HUES48 (cell line): ENCODE measurements around the gene HEMGN.
"Not testable (repeated sequence)": the region's sequence is repeated elsewhere in the genome, so short reads cannot be mapped to it uniquely, and the experiment has no call there.

ENCODE experiments used
- H3K27ac ChIP-seq: one replicate; pipeline ENCODE4 v1.7.0; 2013; ENCODE audit warnings: low read depth, low read length, inconsistent platforms
- H3K27me3 ChIP-seq: 2 replicates; pipeline ENCODE4 v1.6.1; 2013; ENCODE audit warnings: mild to moderate bottlenecking, low read length; ENCODE audit not compliant: control insufficient read depth, insufficient read depth
- H3K36me3 ChIP-seq: 2 replicates; pipeline ENCODE4 v1.6.1; 2013; ENCODE audit warnings: low read length; ENCODE audit not compliant: control insufficient read depth, insufficient read depth
- H3K4me1 ChIP-seq: 2 replicates; pipeline ENCODE4 v1.6.1; 2013; ENCODE audit warnings: mild to moderate bottlenecking, low read length; ENCODE audit not compliant: control insufficient read depth, insufficient read depth
- H3K4me3 ChIP-seq: 2 replicates; pipeline ENCODE4 v1.5.1; 2013; ENCODE audit warnings: mild to moderate bottlenecking, low read depth, low read length
- H3K9ac ChIP-seq: 2 replicates; pipeline ENCODE4 v1.6.1; 2013; ENCODE audit warnings: mild to moderate bottlenecking, low read depth, low read length, moderate library complexity
- H3K9me3 ChIP-seq: 2 replicates; pipeline ENCODE4 v1.6.1; 2013; ENCODE audit warnings: low read length; ENCODE audit not compliant: control insufficient read depth, insufficient read depth

Gene HEMGN

DNA sequence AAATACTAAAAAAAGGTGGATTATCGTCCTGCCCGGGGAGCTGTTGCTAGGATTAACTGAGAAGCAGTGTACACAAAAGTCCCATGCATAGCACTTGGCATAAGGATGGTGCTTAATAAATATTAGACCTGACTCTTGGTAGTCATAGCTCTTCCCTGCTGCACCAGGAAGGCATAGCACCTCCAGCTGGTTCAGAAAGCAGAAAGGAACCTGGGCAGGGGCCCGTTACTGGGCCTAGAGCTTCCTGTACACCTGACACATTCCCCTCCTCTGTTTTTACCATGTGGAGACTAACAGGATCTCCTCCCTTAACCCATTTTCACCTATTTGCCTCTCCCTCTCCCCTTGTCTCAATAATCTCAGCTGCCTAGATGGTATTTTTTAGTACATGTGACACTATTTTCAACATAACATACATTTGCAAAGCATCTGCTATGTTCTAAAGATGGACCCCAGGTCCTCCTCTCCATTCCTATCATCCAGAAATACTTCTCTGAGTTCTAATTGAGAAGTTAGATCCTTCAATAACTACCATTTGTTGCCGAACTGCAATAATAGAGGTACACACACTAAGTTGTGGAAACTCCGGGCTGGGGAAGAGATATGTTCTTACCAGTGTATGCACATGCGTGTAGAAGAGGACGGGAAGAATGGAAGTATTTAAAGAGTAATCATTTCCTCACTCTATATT lies 42.0 kb upstream of the HEMGN start:
- Histone ChIP-seq H3K9me3 (no peaks in the 10 kb centered on the region), H3K27me3 (peaks cover 82% of the 10 kb centered on the region), H3K36me3 (no peaks in the 10 kb centered on the region), H3K4me1 (no peaks in the 10 kb centered on the region), H3K9ac (no peak overlapping the region), H3K27ac (no peak overlapping the region), H3K4me3 (no peak overlapping the region)

DNA sequence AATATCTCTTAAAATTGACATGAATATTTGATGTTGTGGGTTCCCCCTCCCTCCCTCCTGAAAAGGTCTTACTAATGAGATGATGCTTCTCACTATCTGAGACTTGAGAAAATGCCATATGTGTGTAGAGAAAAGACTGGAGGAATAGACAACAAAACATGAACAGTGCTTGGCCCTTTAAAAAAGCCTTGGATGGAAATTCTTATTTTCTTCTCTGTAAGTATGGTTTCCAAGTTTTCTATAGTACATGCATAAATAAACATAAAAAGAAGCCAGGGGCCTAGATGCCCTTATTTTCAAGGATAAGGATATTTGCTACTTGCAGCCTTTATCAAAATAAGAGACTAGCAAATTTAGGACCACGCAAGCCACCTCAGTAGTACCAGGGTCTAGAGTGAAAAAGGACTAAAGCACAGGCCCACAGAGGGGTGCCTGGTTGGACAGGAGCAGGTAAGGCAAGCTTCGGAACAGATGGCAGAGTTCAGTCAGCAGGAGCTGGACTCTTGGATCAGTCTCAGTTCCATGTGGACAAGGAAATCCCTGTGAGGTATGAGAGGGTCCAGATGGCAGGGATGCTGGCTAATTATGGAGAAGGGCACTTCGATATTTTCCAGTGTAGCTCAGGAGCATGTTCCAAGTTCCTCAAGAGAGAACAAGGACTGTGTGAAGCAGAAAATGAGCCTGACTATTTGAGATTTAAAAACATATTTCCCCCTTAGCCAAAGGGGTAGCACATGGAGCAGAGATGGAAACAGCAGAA lies 40.6 kb upstream of the HEMGN start:
- no peak overlapping the region for H3K9ac ChIP-seq
- H3K4me3 ChIP-seq, result no peak overlapping the region
- H3K9me3 ChIP-seq, result no peaks in the 10 kb centered on the region
- no peaks in the 10 kb centered on the region for H3K4me1 ChIP-seq
- H3K27me3 ChIP-seq, result peaks cover 86% of the 10 kb centered on the region
- no peaks in the 10 kb centered on the region for H3K36me3 ChIP-seq
- no peak overlapping the region for H3K27ac ChIP-seq

DNA sequence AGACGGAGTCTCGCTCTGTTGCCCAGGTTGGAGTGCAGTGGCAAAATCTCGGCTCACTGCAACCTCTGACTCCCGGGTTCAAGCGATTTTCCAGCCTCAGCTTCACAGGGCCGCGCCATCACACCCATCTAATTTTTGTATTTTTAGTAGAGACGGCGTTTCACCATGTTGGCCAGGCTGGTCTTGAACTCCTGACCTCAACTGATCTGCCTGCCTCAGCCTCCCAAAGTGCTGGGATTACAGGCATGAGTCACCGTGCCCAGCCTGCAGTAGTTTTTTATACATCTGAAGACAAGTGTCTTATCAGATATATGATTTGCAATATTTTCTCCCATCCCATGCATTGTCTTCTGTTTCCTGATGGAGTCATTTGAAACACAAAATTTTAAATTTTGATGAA lies 38.7 kb upstream of the HEMGN start:
- not testable (repeated sequence) for H3K36me3 ChIP-seq, H3K9me3 ChIP-seq, H3K4me3 ChIP-seq, H3K4me1 ChIP-seq, H3K27ac ChIP-seq, H3K9ac ChIP-seq
- H3K27me3 ChIP-seq, result peaks cover 92% of the 10 kb centered on the region

DNA sequence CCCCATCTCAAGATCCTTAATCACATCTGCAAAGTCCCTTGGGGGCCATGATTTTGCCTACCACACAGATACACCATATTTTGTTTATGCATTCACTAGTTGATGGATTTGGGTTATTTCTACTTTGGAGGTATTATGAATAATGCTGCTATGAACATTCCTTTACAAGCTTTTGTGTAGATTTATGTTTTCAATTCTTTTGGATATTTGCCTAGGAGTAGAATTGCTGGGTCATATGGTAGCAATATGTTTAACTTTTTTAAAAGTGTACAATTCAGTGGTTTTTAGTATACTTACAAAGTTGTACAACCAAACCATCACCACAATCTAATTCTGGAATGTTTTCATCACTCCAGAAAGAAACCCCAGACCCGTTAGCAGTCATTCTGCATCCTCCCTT lies 37.4 kb upstream of the HEMGN start:
- Histone ChIP-seq H3K4me1 (no peaks in the 10 kb centered on the region), H3K9me3 (no peaks in the 10 kb centered on the region), H3K36me3 (no peaks in the 10 kb centered on the region), H3K27me3 (peaks cover 85% of the 10 kb centered on the region), H3K9ac (no peak overlapping the region), H3K27ac (no peak overlapping the region), H3K4me3 (no peak overlapping the region)

DNA sequence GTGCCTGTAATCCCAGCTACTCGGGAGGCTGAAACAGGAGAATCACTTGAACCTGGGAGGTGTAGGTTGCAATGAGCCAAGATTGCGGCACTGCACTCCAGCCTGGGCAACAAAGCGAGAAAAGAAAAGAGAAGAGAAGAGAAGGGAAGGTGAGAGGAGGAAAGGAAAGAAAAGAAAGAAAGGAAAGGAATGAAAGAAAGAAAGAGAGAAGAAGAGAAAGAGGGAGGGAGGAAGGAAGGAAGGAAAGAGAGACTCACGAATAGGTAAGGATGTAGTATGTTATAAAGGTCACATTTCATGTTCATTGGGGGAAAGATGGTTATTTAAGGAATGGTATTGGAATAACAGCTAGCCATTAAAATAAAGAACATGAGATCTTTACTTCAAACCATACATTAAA lies 34.8 kb upstream of the HEMGN start:
- H3K36me3 ChIP-seq, result no peaks in the 10 kb centered on the region
- no peaks in the 10 kb centered on the region for H3K4me1 ChIP-seq
- no peak overlapping the region for H3K4me3 ChIP-seq
- no peak overlapping the region for H3K9ac ChIP-seq
- H3K27me3 ChIP-seq, result peaks cover 77% of the 10 kb centered on the region
- no peak overlapping the region for H3K27ac ChIP-seq
- no peaks in the 10 kb centered on the region for H3K9me3 ChIP-seq

DNA sequence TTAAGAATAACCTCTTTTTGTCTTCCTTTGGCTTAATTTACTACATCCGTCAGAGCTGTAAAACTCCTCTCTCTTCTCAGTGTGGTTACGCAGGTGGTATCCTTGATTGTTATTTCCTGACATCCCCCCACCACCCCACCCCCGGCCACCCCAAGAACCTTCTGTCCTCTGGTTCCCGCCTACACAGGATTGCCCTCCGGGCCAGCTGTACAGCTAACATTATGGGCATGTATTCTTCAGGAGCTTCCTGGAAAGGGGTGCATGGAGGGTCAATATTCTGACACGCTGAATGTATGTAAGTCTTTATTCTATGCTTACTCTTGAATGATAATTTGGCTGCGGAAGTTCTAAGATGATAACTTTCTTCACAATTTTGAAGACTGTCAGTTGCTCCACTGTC lies 32.2 kb upstream of the HEMGN start:
- H3K4me3 ChIP-seq, result no peak overlapping the region
- no peak overlapping the region for H3K27ac ChIP-seq
- no peaks in the 10 kb centered on the region for H3K4me1 ChIP-seq
- H3K9ac ChIP-seq, result no peak overlapping the region
- no peaks in the 10 kb centered on the region for H3K36me3 ChIP-seq
- H3K9me3 ChIP-seq, result no peaks in the 10 kb centered on the region
- peaks cover 64% of the 10 kb centered on the region for H3K27me3 ChIP-seq

DNA sequence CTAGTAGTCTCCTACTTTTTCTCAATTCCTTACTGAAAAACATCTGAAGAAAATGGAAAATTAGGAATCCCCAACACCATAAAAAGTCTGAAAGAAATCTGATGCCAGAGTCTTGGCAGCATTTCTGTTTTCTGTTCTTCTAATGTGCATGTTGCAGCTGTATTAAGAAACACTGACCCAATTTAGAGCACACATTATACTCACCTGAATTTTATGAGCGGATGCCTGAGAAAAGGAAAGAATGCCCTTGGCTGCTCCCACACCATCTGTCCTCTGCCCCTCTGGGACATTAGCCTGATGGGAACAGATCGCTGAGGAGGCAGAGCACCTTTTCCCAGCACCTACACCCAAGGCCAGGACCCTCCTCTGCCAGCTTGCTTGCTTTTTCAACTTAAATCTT lies 31.0 kb upstream of the HEMGN start:
- Histone ChIP-seq H3K9ac (no peak overlapping the region), H3K36me3 (no peaks in the 10 kb centered on the region), H3K9me3 (no peaks in the 10 kb centered on the region), H3K4me3 (no peak overlapping the region), H3K27me3 (peaks cover 70% of the 10 kb centered on the region), H3K4me1 (no peaks in the 10 kb centered on the region), H3K27ac (no peak overlapping the region)

DNA sequence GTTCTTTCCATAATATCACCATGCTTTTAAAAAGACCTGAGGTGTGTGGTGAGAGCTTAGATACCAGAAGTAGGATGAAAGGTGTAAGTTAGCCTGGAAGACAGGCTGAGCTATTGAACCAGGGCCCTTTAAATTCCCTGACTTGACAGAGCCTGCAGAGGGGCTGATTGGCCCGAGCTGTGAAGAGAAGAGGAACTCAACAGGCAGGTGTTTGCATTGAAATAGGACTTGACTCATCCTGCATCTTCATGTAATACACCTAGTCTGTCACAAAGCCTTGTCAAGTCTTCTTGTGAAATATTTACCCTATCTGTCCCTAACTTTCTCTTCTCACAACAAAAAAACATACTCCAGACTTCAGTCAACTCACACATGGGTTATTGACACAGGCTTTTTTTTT lies 28.5 kb upstream of the HEMGN start:
- Histone ChIP-seq H3K4me3 (no peak overlapping the region), H3K9me3 (no peaks in the 10 kb centered on the region), H3K27me3 (peaks cover 46% of the 10 kb centered on the region), H3K9ac (no peak overlapping the region), H3K36me3 (no peaks in the 10 kb centered on the region), H3K4me1 (no peaks in the 10 kb centered on the region), H3K27ac (no peak overlapping the region)

DNA sequence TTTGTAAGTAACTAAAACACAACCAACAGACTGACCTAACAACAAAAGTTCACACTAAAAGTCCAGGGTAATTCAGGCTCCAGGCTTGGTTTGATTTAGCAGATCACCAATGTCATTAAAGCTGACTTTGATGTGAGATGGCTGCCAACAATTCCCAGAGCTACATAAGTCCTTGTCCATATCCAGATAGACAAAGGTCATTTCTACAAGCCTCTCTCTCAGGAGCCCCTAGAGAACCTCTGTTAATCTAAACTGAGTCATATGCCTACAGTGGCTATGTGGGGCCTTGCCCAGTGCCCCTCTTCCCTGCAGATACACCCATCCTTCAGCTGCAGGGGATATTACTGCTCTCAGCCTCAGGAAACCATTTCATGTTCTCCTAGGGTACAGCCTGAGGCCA lies 26.9 kb upstream of the HEMGN start:
- Histone ChIP-seq H3K4me3 (no peak overlapping the region), H3K9ac (no peak overlapping the region), H3K4me1 (no peaks in the 10 kb centered on the region), H3K36me3 (no peaks in the 10 kb centered on the region), H3K9me3 (no peaks in the 10 kb centered on the region), H3K27ac (no peak overlapping the region), H3K27me3 (peaks cover 38% of the 10 kb centered on the region)

DNA sequence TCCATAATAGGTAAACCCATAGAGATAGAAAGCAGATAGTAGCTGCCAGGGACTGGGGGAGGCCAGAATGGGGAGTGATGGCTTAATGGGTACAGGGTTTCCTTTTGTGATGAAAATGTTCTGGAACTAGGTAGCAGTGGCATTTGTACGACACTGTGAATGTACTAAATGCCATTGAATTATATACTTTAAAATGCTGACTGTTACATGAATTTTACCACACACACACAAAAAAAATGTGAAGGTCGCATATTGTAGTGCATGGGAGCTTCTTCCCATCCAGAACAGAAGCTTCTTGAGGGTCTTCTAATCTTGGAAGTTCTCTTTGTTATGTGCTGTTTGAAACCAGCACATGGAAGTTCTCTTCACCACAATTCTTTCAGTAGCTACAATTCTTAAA lies 25.3 kb upstream of the HEMGN start:
- Histone ChIP-seq H3K9me3 (no peaks in the 10 kb centered on the region), H3K27ac (no peak overlapping the region)

DNA sequence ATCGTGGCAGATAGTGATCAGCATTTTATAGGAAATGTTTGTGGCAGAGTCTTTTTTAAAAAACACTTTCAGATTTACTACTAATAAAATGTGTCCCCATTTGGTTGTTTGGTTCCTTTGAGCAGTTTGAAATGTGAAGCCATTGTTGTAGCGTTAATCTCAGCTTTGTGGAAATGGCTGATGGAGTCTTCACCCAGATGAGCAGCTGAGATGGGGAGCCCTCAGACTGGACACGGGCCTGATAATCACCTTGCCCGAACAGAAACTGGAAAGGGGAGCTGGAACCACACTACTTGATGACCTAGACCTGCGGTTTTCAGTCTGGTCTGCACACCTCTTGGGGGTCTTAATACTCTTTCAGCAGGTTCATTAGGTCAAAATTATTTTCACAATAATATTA lies 24.6 kb upstream of the HEMGN start:
- Histone ChIP-seq H3K27me3 (peaks cover 20% of the 10 kb centered on the region), H3K27ac (no peak overlapping the region), H3K4me1 (no peaks in the 10 kb centered on the region), H3K9me3 (no peaks in the 10 kb centered on the region), H3K9ac (no peak overlapping the region), H3K4me3 (no peak overlapping the region), H3K36me3 (no peaks in the 10 kb centered on the region)

More for the DNA sequence above, 25.3 kb upstream of the HEMGN start:
- no peak overlapping the region for H3K4me3 ChIP-seq
- H3K9ac ChIP-seq, result no peak overlapping the region
- H3K27me3 ChIP-seq, result peaks cover 27% of the 10 kb centered on the region
- H3K36me3 ChIP-seq, result no peaks in the 10 kb centered on the region
- no peaks in the 10 kb centered on the region for H3K4me1 ChIP-seq
